Calu3 (cell line): ENCODE results near the gene PSMB7. TPM values are rescaled to one million over a fixed set of nuclear protein-coding genes. Genes with fewer than 3 reads are reported as not detected.

ENCODE experiments used
- BruUV-seq: library from RNA; stranded (reverse); fragments of 400-500 nt; replicated peaks from 2 replicates; lab custom pipeline; 2021; lab: Mats Ljungman, UMichigan
- CTCF ChIA-PET: fragments of 300-600 bp; sonication (Branson Sonifier 250); formaldehyde crosslinking; loops from one replicate; lab custom pipeline; 2022; ENCODE audit warnings: antibody characterized with exemption; lab: Charles Lee
- DNase-seq: peaks from one replicate; pipeline ENCODE4 v3.0.0; 2022
- H3K27ac Mint-ChIP-seq: one replicate; pipeline ENCODE4 v1.8.0; 2022; ENCODE audit warnings: mixed read lengths; ENCODE audit not compliant: unreplicated experiment
- H3K27me3 Mint-ChIP-seq: one replicate; pipeline ENCODE4 v1.8.0; 2022; ENCODE audit warnings: mixed read lengths; ENCODE audit not compliant: unreplicated experiment
- H3K36me3 Mint-ChIP-seq: one replicate; pipeline ENCODE4 v1.8.0; 2022; ENCODE audit warnings: mild to moderate bottlenecking, moderate library complexity, mixed read lengths; ENCODE audit not compliant: insufficient read depth, unreplicated experiment
- H3K4me1 Mint-ChIP-seq: one replicate; pipeline ENCODE4 v1.8.0; 2022; ENCODE audit warnings: mild to moderate bottlenecking, low read depth, mixed read lengths; ENCODE audit not compliant: unreplicated experiment
- H3K4me3 Mint-ChIP-seq: one replicate; pipeline ENCODE4 v1.8.0; 2022; ENCODE audit warnings: mild to moderate bottlenecking, low read depth, moderate library complexity, mixed read lengths; ENCODE audit not compliant: unreplicated experiment
- H3K9me3 Mint-ChIP-seq: one replicate; pipeline ENCODE4 v1.8.0; 2022; ENCODE audit warnings: low read depth, mixed read lengths; ENCODE audit not compliant: unreplicated experiment
- intact Hi-C: fragments of 100-400 bp; cut with micrococcal nuclease; formaldehyde crosslinking; loops from one replicate; pipeline ENCODE4 v1.10.0; 2022; ENCODE audit not compliant: unreplicated experiment
- total RNA-seq: library from RNA; stranded (reverse); gene quantifications from 2 replicates; pipeline ENCODE4 v1.2.3, GENCODE V29; 2022
- TF ChIP-seq, protein P1 (sequence below): fragments of 200-600 bp; IDR thresholded peaks from one replicate; pipeline ENCODE4 v1.8.0; 2022; ENCODE audit warnings: antibody characterized with exemption; ENCODE audit not compliant: unreplicated experiment

The PSMB7 gene
- total RNA-seq, 1 experiment from 2014 or later, result 137 TPM

DNA sequence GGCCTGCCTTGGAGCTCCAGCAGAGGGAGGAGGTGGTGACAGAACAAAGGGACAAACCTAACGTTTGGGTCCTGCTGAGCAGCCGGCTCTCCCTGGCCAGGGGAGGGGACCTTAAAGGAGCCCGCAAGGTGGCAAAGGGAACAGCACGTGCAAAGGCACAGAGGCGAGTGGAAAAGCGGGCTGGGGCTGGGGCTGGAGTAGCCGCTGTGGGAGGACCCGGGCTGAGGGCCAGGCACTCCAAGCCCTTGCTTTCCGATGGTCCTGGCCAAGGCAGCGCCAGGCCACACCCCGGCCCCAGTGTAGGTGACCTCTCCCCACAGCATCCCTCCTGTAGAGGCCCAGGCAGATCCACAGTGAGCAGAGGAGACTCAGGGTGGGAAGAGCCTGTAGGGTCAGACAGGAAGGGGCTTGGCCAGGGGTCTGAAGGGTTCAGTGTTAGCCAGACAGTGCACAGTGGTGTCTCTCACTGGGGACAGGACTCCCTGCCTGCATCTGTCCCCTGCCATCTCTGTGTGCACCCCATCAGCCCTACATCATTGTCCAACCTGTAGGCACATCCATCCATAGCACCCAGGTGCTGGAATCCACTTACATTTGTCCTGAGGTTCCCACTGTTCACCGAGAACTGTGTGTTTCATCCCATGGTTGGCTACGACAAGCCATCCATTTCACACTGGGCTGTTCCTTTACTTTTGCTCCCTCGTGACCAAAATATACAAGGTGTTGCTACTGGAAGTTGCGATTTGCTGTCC, 80.5 kb downstream of the PSMB7 start:
- no peaks in the 10 kb centered on the region for H3K9me3 Mint-ChIP-seq
- no peak overlapping the region for H3K4me3 Mint-ChIP-seq
- intact Hi-C loops, result no loop called here
- BruUV-seq, result no TSS peak
- CTCF ChIA-PET, result no interaction called here
- no peaks in the 10 kb centered on the region for H3K4me1 Mint-ChIP-seq
- no peaks in the 10 kb centered on the region for H3K27me3 Mint-ChIP-seq
- no peak for DNase-seq
- TF ChIP-seq, protein P1, sequence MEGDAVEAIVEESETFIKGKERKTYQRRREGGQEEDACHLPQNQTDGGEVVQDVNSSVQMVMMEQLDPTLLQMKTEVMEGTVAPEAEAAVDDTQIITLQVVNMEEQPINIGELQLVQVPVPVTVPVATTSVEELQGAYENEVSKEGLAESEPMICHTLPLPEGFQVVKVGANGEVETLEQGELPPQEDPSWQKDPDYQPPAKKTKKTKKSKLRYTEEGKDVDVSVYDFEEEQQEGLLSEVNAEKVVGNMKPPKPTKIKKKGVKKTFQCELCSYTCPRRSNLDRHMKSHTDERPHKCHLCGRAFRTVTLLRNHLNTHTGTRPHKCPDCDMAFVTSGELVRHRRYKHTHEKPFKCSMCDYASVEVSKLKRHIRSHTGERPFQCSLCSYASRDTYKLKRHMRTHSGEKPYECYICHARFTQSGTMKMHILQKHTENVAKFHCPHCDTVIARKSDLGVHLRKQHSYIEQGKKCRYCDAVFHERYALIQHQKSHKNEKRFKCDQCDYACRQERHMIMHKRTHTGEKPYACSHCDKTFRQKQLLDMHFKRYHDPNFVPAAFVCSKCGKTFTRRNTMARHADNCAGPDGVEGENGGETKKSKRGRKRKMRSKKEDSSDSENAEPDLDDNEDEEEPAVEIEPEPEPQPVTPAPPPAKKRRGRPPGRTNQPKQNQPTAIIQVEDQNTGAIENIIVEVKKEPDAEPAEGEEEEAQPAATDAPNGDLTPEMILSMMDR, result no peak
- H3K27ac Mint-ChIP-seq, result no peak overlapping the region
- H3K36me3 Mint-ChIP-seq, result peaks cover 37% of the 10 kb centered on the region

DNA sequence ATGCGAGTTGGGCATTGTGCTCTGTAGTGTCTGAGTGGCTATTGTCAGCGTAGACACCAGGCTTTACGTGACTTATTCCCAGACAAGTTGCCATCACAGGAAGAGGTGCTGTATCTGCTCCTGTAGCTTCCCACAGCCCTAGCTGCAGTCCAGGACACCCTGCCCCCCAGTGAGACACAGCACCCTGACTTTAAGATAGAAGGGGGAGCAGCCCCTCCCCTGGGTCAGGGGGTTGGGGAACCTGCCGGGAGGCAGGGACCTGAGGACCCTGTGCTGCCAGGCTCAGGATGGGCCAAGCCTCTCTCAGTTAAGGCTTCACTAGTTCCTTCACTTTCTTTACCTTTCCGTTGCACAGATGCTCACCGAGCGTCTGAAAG, 82.1 kb downstream of the PSMB7 start:
- no TSS peak for BruUV-seq
- no peaks in the 10 kb centered on the region for H3K27me3 Mint-ChIP-seq

DNA sequence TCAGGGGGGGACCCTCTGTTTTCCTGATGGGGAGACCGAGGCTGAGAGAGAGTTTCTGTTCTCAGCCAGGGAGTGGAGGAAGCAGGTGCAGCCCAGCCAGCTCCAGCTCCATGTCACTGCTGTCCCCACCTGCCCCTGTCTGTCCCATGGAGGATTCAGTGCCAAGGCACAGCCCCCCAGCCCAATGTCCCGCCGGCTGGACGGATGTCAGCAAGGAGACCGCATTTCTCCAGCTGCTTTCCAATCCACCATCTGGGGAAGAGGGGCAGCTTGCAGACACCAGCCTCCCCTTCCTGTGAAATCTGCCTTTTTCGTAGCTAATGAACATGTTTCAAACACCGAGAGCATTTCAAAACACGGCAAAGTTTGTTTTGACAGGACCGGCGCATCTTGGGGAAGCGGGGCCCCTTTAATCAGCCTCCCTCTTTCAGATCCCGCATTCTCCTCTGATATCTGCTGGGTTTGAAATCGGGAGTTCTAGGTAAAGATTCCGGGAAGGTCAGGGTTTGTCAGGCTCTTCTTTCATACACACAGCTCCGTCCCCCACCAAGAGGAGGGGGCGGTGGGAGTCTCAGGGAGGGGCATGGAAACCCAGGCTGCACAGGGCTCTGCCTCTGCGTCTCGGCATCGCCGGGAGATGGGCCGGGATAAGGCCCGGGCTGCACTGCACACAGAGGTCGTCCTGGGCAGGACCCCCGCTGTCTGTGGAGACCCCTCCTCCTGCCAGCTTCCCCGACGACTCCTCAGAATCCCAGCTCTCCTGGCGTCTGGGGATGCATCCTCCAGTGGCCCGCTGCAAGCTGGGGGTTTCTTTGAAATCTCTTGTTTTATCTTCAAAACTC, 82.7 kb downstream of the PSMB7 start:
- BruUV-seq, result no TSS peak
- intact Hi-C loops, result no loop called here
- Mint-ChIP-seq H3K4me1 (no peaks in the 10 kb centered on the region), H3K36me3 (peaks cover 26% of the 10 kb centered on the region), H3K27ac (no peak overlapping the region), H3K9me3 (no peaks in the 10 kb centered on the region), H3K27me3 (no peaks in the 10 kb centered on the region), H3K4me3 (no peak overlapping the region)
- DNase-seq, result no peak
- TF ChIP-seq, protein P1, result no peak
- CTCF ChIA-PET, result interaction anchor here (0.7 kb wide), 1 partner anchor 27 kb away, joined by 6 read pairs; no protein-coding TSS in a partner anchor

More for the DNA sequence above, 82.1 kb downstream of the PSMB7 start:
- H3K9me3 Mint-ChIP-seq, result no peaks in the 10 kb centered on the region
- CTCF ChIA-PET, result interaction anchor here (0.7 kb wide), 1 partner anchor 28 kb away, joined by 6 read pairs; no protein-coding TSS in a partner anchor
- no peak overlapping the region for H3K27ac Mint-ChIP-seq
- TF ChIP-seq, protein P1, result no peak
- no peak overlapping the region for H3K4me3 Mint-ChIP-seq
- H3K36me3 Mint-ChIP-seq, result peaks cover 24% of the 10 kb centered on the region
- DNase-seq, result no peak
- intact Hi-C loops, result no loop called here
- H3K4me1 Mint-ChIP-seq, result no peaks in the 10 kb centered on the region

DNA sequence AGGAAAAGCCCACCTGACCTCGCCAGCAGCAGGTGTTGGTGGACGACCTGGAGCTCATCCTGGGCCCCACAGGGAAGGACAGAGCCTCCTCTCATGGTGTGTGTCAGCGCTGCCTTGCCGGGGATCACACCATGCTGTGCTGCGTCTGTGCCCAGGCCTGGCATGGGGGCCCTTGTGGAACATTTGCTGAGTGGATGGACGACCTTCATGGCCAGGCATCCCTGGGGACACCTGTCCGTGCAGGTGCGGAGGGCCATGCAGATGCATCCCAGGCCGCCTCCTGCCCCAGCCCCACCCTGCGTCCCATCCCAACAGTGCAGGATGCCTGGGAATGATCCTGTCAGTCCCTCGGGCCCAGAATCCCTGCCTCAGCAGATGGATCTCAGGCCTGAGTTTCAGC, 83.7 kb downstream of the PSMB7 start:
- CTCF ChIA-PET, result no interaction called here
- peaks cover 28% of the 10 kb centered on the region for H3K36me3 Mint-ChIP-seq
- BruUV-seq, result no TSS peak

More for the DNA sequence above, 83.7 kb downstream of the PSMB7 start:
- Mint-ChIP-seq H3K4me3 (no peak overlapping the region), H3K27ac (no peak overlapping the region), H3K4me1 (no peaks in the 10 kb centered on the region), H3K9me3 (no peaks in the 10 kb centered on the region), H3K27me3 (no peaks in the 10 kb centered on the region)
- intact Hi-C loops, result no loop called here
- no peak for DNase-seq
- TF ChIP-seq, protein P1, result no peak
